HS-5 (cell line): Measurements from ENCODE around the gene SKI.

Source experiments
- DNase-seq: peaks from one replicate; pipeline ENCODE4 v3.0.0-alpha.2; 2012; ENCODE audit warnings: low read depth

The SKI gene

GRCh38 chr1:2209400-2210083 lies 18.6 kb upstream of the SKI start:
- DNase-seq, result no peak

- no peak for DNase-seq
Measured at GRCh38 chr1:2210084-2210653, 17.9 kb upstream of the SKI start.

- no peak for DNase-seq
Measured at GRCh38 chr1:2210786-2211185, 17.3 kb upstream of the SKI start.

GRCh38 chr1:2212274-2212531 lies 15.9 kb upstream of the SKI start:
- no peak for DNase-seq

- DNase-seq, result peak; percentile 86
Measured at GRCh38 chr1:2212532-2213491, 15.3 kb upstream of the SKI start.

GRCh38 chr1:2213576-2214505 lies 14.3 kb upstream of the SKI start:
- DNase-seq, result no peak

- DNase-seq, result no peak
Measured at GRCh38 chr1:2214541-2215241, 13.4 kb upstream of the SKI start.

- DNase-seq, result no peak
Measured at GRCh38 chr1:2215329-2215728, 12.8 kb upstream of the SKI start.

GRCh38 chr1:2215909-2216766 lies 12.0 kb upstream of the SKI start:
- no peak for DNase-seq

GRCh38 chr1:2216767-2217058 lies 11.4 kb upstream of the SKI start:
- DNase-seq, result no peak

GRCh38 chr1:2221271-2221670 lies 6.8 kb upstream of the SKI start:
- no peak for DNase-seq

- no peak for DNase-seq
Measured at GRCh38 chr1:2224170-2224584, 3.9 kb upstream of the SKI start.

- DNase-seq, result no peak
Measured at GRCh38 chr1:2224631-2225428, 3.3 kb upstream of the SKI start.

- DNase-seq, result no peak
Measured at GRCh38 chr1:2226525-2227345, 1.4 kb upstream of the SKI start.

- peak; percentile 80 for DNase-seq
Measured at GRCh38 chr1:2227346-2228156, 568 bp upstream of the SKI start.

GRCh38 chr1:2228694-2229036 lies 546 bp downstream of the SKI start:
- no peak for DNase-seq

- no peak for DNase-seq
Measured at GRCh38 chr1:2229037-2229864, 1.1 kb downstream of the SKI start.
